Activated CD8-positive, alpha-beta T cell treated with anti-CD3 and anti-CD28 coated beads, Interleukin-2, amount 10 ng/mL, durations not matched to agents 7 days and 5 days (primary cell): ENCODE results near the gene OFD1. TPM values are rescaled to one million over a fixed set of nuclear protein-coding genes. Genes with fewer than 3 reads are reported as not detected.

Source experiments
- ATAC-seq: fragments of 150-1000 bp; cut with Tn5 transposase; one replicate; pipeline ENCODE4 v1.10.0; 2021; ENCODE audit warnings: moderate library complexity
- CTCF ChIA-PET: fragments of 350-600 bp; sonication (Branson Sonifier 250); formaldehyde crosslinking; loops from one replicate; lab custom pipeline; 2021; ENCODE audit warnings: antibody characterized with exemption; lab: Charles Lee
- POLR2A ChIA-PET: fragments of 350-600 bp; sonication (Branson Sonifier 250); formaldehyde crosslinking; loops from one replicate; lab custom pipeline; 2021; ENCODE audit warnings: antibody characterized with exemption; lab: Charles Lee
- DNase-seq: peaks from one replicate; pipeline ENCODE4 v3.0.0-alpha.2; 2020
- H3K27ac Mint-ChIP-seq: one replicate; pipeline ENCODE4 v1.8.0; 2021; ENCODE audit warnings: mild to moderate bottlenecking, mixed read lengths
- H3K27me3 Mint-ChIP-seq: one replicate; pipeline ENCODE4 v1.8.0; 2021; ENCODE audit warnings: low read depth, mixed read lengths
- H3K36me3 Mint-ChIP-seq: one replicate; pipeline ENCODE4 v1.8.0; 2021; ENCODE audit warnings: low read depth, mixed read lengths
- H3K4me1 Mint-ChIP-seq: one replicate; pipeline ENCODE4 v1.8.0; 2021; ENCODE audit warnings: low read depth, mixed read lengths
- H3K4me3 Mint-ChIP-seq: one replicate; pipeline ENCODE4 v1.8.0; 2021; ENCODE audit warnings: mild to moderate bottlenecking, mixed read lengths
- H3K9me3 Mint-ChIP-seq: one replicate; pipeline ENCODE4 v1.8.0; 2022; ENCODE audit warnings: mixed read lengths; ENCODE audit not compliant: insufficient read depth
- total RNA-seq, 2 experiments: library from RNA; stranded (reverse); gene quantifications; one replicate each; pipeline ENCODE4 v1.2.3, GENCODE V29; 2021

Gene OFD1
- total RNA-seq, 2 experiments from 2014 or later, result 29.6 to 30.4 TPM

- H3K4me1 Mint-ChIP-seq, result peaks cover 58% of the 10 kb centered on the region
- ChIA-PET CTCF (no interaction called here), POLR2A (interaction anchor here (0.7 to 3.5 kb wide), 3 partner anchors 9 to 759 kb away, joined by 3 to 18 read pairs (median 4); partner anchors contain the start of gene RAB9A)
- no peaks in the 10 kb centered on the region for H3K9me3 Mint-ChIP-seq
- ATAC-seq, result no peak
- H3K27ac Mint-ChIP-seq, result no peak overlapping the region
- no peak for DNase-seq
- no peaks in the 10 kb centered on the region for H3K27me3 Mint-ChIP-seq
- H3K4me3 Mint-ChIP-seq, result peak overlapping the region; percentile 97
- peaks cover 66% of the 10 kb centered on the region for H3K36me3 Mint-ChIP-seq
Measured at GRCh38 chrX:13732246-13733067, 2.1 kb upstream of the OFD1 start.

- POLR2A ChIA-PET, result interaction anchor here (0.8 to 3.5 kb wide), 6 partner anchors 8 to 919 kb away, joined by 3 to 25 read pairs (median 6); partner anchors contain the start of gene RAB9A
- Mint-ChIP-seq H3K4me1 (peaks cover 53% of the 10 kb centered on the region), H3K27ac (peak overlapping the region; percentile 97), H3K27me3 (no peaks in the 10 kb centered on the region), H3K36me3 (peaks cover 56% of the 10 kb centered on the region), H3K9me3 (no peaks in the 10 kb centered on the region), H3K4me3 (peak overlapping the region; percentile 97)
- ATAC-seq (no peak), DNase-seq (no peak)
- CTCF ChIA-PET, result interaction anchor here (1.1 to 2.5 kb wide), 3 partner anchors 8 to 64 kb away, joined by 3 to 5 read pairs (median 5); no protein-coding TSS in a partner anchor
Measured at GRCh38 chrX:13733506-13733905, 1.0 kb upstream of the OFD1 start.

GRCh38 chrX:13741695-13742094, 7.1 kb downstream of the OFD1 start:
- POLR2A ChIA-PET, result interaction anchor here (0.9 kb wide), 1 partner anchor 8 kb away, joined by 4 read pairs; no protein-coding TSS in a partner anchor
- no peak for ATAC-seq
- H3K4me1 Mint-ChIP-seq, result peaks cover 24% of the 10 kb centered on the region
- CTCF ChIA-PET, result no interaction called here
- no peak overlapping the region for H3K4me3 Mint-ChIP-seq
- H3K27me3 Mint-ChIP-seq, result no peaks in the 10 kb centered on the region
- no peak for DNase-seq
- H3K27ac Mint-ChIP-seq, result peak overlapping the region; percentile 50
- no peaks in the 10 kb centered on the region for H3K9me3 Mint-ChIP-seq
- H3K36me3 Mint-ChIP-seq, result peaks cover 26% of the 10 kb centered on the region

GRCh38 chrX:13742397-13743176, 8.0 kb downstream of the OFD1 start:
- no peaks in the 10 kb centered on the region for H3K27me3 Mint-ChIP-seq
- POLR2A ChIA-PET, result interaction anchor here (0.9 to 1.1 kb wide), 2 partner anchors 8 to 9 kb away, joined by 4 to 9 read pairs; partner anchors contain the start of genes OFD1 and TRAPPC2
- H3K9me3 Mint-ChIP-seq, result no peaks in the 10 kb centered on the region
- peak overlapping the region; percentile 58 for H3K4me3 Mint-ChIP-seq
- H3K36me3 Mint-ChIP-seq, result peaks cover 33% of the 10 kb centered on the region
- DNase-seq, result peak; percentile 26
- peaks cover 25% of the 10 kb centered on the region for H3K4me1 Mint-ChIP-seq
- CTCF ChIA-PET, result interaction anchor here (0.5 to 1.3 kb wide), 3 partner anchors 8 to 96 kb away, joined by 3 to 4 read pairs (median 3); partner anchors contain the start of genes OFD1 and TRAPPC2
- peak overlapping the region; percentile 81 for H3K27ac Mint-ChIP-seq
- ATAC-seq, result peak; percentile 75

- DNase-seq, result peak; percentile 38
- no peaks in the 10 kb centered on the region for H3K27me3 Mint-ChIP-seq
- no peak for ATAC-seq
- H3K9me3 Mint-ChIP-seq, result no peaks in the 10 kb centered on the region
- H3K4me1 Mint-ChIP-seq, result peaks cover 24% of the 10 kb centered on the region
- H3K4me3 Mint-ChIP-seq, result no peak overlapping the region
- H3K27ac Mint-ChIP-seq, result no peak overlapping the region
- H3K36me3 Mint-ChIP-seq, result peaks cover 46% of the 10 kb centered on the region
- POLR2A ChIA-PET, result interaction anchor here (0.6 kb wide), 1 partner anchor 13 kb away, joined by 3 read pairs; no protein-coding TSS in a partner anchor
- CTCF ChIA-PET, result interaction anchor here (0.9 to 1.3 kb wide), 3 partner anchors 11 to 12 kb away, joined by 3 to 4 read pairs (median 3); no protein-coding TSS in a partner anchor
Measured at GRCh38 chrX:13747836-13748235, 13.3 kb downstream of the OFD1 start.

- ATAC-seq (no peak), DNase-seq (no peak)
- ChIA-PET CTCF (interaction anchor here (1.3 kb wide), 1 partner anchor 12 kb away, joined by 4 read pairs; no protein-coding TSS in a partner anchor), POLR2A (interaction anchor here (2.7 kb wide), 1 partner anchor 14 kb away, joined by 8 read pairs; the partner anchor contains the start of genes OFD1 and TRAPPC2)
- Mint-ChIP-seq H3K36me3 (peaks cover 50% of the 10 kb centered on the region), H3K4me1 (peaks cover 24% of the 10 kb centered on the region), H3K27ac (peak overlapping the region; percentile 64), H3K4me3 (no peak overlapping the region), H3K9me3 (no peaks in the 10 kb centered on the region), H3K27me3 (no peaks in the 10 kb centered on the region)
Measured at GRCh38 chrX:13748486-13748885, 13.9 kb downstream of the OFD1 start.

- CTCF ChIA-PET, result interaction anchor here (0.7 to 5.0 kb wide), 11 partner anchors 9 to 282 kb away, joined by 3 to 25 read pairs (median 4); partner anchors contain the start of genes OFD1 and TRAPPC2
- Mint-ChIP-seq H3K27ac (no peak overlapping the region), H3K4me3 (no peak overlapping the region), H3K27me3 (no peaks in the 10 kb centered on the region), H3K36me3 (peaks cover 50% of the 10 kb centered on the region), H3K9me3 (no peaks in the 10 kb centered on the region), H3K4me1 (peaks cover 28% of the 10 kb centered on the region)
- peak; percentile 65 for ATAC-seq
- DNase-seq, result peak; percentile 24
- POLR2A ChIA-PET, result interaction anchor here (2.7 kb wide), 1 partner anchor 15 kb away, joined by 8 read pairs; the partner anchor contains the start of genes OFD1 and TRAPPC2
Measured at GRCh38 chrX:13750204-13750603, 15.7 kb downstream of the OFD1 start.

- CTCF ChIA-PET, result interaction anchor here (0.7 to 5.0 kb wide), 11 partner anchors 9 to 281 kb away, joined by 3 to 25 read pairs (median 4); partner anchors contain the start of genes OFD1 and TRAPPC2
- peaks cover 31% of the 10 kb centered on the region for H3K4me1 Mint-ChIP-seq
- no peak for ATAC-seq
Measured at GRCh38 chrX:13750812-13751211, 16.3 kb downstream of the OFD1 start.

GRCh38 chrX:13752141-13752540, 17.6 kb downstream of the OFD1 start:
- CTCF ChIA-PET, result interaction anchor here (1.4 to 5.0 kb wide), 3 partner anchors 90 to 280 kb away, joined by 3 to 25 read pairs (median 6); no protein-coding TSS in a partner anchor

More at GRCh38 chrX:13750812-13751211, 16.3 kb downstream of the OFD1 start:
- POLR2A ChIA-PET, result interaction anchor here (2.7 kb wide), 1 partner anchor 16 kb away, joined by 8 read pairs; the partner anchor contains the start of genes OFD1 and TRAPPC2
- Mint-ChIP-seq H3K27ac (no peak overlapping the region), H3K9me3 (no peaks in the 10 kb centered on the region), H3K36me3 (peaks cover 49% of the 10 kb centered on the region), H3K4me3 (no peak overlapping the region), H3K27me3 (no peaks in the 10 kb centered on the region)
- DNase-seq, result no peak

GRCh38 chrX:13752646-13753045, 18.1 kb downstream of the OFD1 start:
- DNase-seq (no peak), ATAC-seq (no peak)
- ChIA-PET POLR2A (interaction anchor here (0.8 kb wide), 1 partner anchor 17 kb away, joined by 3 read pairs; no protein-coding TSS in a partner anchor), CTCF (interaction anchor here (1.5 to 5.0 kb wide), 2 partner anchors 246 to 279 kb away, joined by 6 to 25 read pairs; no protein-coding TSS in a partner anchor)
- peak overlapping the region; percentile 72 for H3K27ac Mint-ChIP-seq
- no peaks in the 10 kb centered on the region for H3K9me3 Mint-ChIP-seq
- H3K4me3 Mint-ChIP-seq, result no peak overlapping the region
- no peaks in the 10 kb centered on the region for H3K27me3 Mint-ChIP-seq
- peaks cover 43% of the 10 kb centered on the region for H3K36me3 Mint-ChIP-seq
- H3K4me1 Mint-ChIP-seq, result peaks cover 24% of the 10 kb centered on the region

More at GRCh38 chrX:13752141-13752540, 17.6 kb downstream of the OFD1 start:
- H3K4me1 Mint-ChIP-seq, result peaks cover 29% of the 10 kb centered on the region
- no peaks in the 10 kb centered on the region for H3K27me3 Mint-ChIP-seq
- H3K4me3 Mint-ChIP-seq, result no peak overlapping the region
- H3K27ac Mint-ChIP-seq, result no peak overlapping the region
- ATAC-seq (no peak), DNase-seq (no peak)
- H3K36me3 Mint-ChIP-seq, result peaks cover 47% of the 10 kb centered on the region
- no peaks in the 10 kb centered on the region for H3K9me3 Mint-ChIP-seq
- POLR2A ChIA-PET, result no interaction called here
